GM21360 (cell line): Measurements from ENCODE around the gene FOXL3.
"Not testable (repeated sequence)": the region's sequence is repeated elsewhere in the genome, so short reads cannot be mapped to it uniquely, and the experiment has no call there.

ENCODE experiments used
- ATAC-seq: cut with Tn5 transposase; IDR thresholded peaks from one replicate; pipeline ENCODE4 v1.9.1; 2021; ENCODE audit warnings: mild to moderate bottlenecking, moderate library complexity; ENCODE audit not compliant: unreplicated experiment

The FOXL3 gene

DNA sequence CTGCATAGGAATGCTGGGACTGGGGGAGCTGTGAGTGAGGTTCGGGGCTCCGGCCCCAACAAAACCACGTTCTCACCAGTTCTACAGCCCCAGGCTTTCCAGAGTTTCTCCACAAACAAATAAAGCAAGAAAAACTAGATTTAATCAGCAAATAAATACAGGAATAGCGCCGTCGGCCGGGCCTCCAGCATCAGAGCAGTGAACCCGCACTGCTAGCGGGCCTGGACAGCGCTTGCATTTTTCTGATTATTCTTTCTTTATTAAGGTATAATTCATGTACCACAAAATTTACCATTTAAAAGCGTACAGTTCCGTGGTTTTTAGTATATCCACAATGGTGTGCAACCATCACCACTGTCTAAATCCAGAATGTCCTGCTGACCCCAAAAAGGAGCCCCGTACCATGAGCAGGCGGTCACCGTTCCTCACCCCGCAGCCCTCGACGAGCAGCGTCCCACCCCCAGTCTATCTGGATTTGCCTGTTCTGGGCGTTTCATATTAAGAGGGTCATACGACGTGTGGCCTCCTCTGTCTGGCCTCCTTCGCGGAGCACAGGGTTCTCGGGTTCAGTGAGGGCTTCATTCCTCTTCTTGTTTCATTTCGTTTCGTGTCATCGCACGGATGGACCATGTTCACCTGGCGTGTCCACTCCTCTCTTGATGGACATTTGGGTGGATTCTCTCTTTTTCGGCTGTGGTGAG lies 35.5 kb upstream of the FOXL3 start:
- ATAC-seq = no peak

DNA sequence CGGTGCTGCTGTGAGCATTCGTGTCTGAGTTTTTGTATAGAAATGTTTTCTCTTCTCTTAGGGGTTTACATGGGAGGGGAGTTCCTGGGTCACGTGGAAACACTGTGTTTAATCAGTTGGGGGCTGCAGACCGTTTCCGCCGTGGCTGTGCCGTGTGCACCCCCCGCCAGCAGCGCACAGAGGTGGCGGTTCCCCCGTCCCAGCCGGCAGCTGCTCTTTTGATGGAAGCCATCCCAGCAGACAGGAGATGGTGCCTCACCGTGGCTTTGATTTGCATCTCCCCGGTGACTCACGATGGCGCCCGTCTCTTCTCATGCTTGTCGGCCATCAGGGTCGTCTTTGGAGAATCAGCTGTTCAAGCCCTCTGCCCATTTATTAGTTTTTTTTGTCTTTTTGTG lies 34.9 kb upstream of the FOXL3 start:
- ATAC-seq = no peak

DNA sequence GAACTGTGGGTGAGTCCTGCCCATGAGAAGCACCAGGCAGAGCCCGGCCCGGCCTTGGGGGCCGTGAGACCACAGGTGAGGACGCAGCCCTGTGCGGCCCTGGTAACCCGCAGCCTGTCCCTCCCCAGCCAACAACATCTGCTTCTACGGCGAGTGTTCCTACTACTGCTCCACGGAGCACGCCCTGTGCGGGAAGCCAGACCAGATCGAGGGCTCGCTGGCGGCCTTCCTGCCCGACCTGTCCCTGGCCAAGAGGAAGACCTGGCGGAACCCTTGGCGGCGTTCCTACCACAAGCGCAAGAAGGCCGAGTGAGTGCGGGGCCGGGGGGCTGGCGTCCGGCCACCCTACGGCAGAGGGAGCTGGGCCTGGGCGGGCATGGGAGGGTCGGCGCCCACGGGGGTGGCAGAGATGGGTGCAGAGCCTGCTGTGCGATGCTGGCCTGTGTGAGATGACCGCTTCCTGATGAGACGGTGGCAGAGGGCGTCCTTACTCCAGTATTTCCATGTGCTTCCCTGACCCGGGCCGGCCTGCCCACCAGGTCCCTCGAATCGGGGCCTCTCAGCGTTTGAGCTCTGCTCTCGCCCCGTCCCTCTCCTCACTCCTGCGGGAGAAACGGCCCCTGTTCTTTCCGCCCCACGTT lies 34.1 kb upstream of the FOXL3 start:
- no peak for ATAC-seq

- ATAC-seq = no peak
These were observed 33.5 kb upstream of the FOXL3 start for GRCh38 chr7:256461-256940.

DNA sequence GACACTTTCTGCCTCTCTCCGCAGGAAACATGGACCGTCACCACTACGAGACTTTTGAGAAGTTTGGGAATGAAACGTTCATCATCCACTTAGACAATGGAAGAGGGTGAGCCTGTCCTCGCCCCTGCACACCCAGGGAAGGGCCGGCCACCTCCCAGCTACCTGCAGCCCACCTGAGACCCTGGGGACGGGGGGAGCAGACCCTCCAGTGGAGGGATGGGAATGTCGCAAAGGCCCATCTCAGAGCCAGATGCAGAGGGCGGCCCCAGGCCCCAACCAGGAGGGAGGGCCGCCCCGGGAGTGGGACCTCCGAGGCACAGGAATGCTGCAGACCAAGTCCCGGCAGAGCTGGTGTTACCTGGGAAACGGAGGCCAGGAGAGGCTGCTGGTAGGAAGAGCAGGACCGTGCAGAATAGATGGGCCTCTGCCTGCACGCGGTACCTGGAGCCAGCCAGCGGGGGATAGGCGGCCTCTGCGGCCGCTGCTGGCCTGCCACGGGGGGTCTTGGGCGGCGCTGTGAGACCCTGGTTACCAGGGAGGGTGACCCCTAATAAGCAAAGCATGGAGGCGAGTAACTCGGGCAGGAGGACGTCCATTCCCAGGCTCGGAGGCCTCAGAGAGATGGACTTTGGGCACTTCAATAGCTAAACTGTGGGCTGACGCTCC lies 32.9 kb upstream of the FOXL3 start:
- no peak for ATAC-seq

GRCh38 chr7:257647-257992 lies 32.4 kb upstream of the FOXL3 start:
- no peak for ATAC-seq

DNA sequence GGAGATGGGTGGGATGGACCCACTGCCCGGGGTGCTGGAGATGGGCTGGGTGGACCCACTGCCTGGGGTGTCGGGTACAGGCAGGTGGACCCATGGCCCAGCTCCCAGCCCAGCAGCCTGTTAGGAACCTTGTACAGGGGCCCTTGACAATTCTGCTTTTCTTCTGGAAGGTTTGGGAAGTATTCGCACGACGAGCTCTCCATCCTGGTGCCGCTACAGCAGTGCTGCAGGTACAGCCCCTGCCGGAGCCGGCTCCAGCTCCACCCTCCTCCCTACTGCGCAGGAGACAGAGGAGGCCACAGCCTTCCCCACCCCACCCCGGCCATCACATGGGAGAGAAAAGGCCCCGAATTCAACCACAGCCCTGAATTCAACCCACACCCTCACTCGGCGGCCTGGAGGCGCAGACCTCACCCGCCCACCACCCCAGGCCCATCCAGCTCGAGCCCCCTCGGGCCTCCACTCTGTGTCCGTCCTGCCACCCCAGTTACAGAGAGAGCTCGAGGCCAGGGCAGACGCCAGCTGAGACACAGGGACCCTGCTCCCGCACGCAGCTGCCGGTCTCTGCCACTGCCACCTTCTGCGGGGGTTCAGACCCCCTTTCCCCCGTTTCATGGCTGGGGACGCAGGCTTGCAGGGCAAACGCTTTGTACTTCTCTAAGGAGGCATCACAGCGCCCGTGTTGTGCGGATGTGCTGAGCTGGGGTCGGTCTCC lies 31.3 kb upstream of the FOXL3 start:
- ATAC-seq = no peak

DNA sequence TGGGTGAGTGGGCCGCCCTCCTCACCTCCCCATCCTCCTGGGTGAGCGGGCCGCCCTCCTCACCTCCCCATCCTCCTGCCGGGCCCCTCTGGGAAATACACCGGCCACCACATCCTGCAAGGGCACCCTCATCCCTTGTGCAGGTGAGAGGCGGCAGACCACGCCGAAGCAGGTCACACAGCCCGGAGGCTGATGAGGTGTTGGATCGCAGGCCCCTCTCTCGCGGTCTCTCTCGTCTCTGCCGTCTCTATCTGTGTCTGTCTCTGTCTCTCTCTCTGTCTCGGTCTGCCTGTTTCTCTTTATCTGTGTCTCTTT lies 30.8 kb upstream of the FOXL3 start:
- ATAC-seq = no peak

GRCh38 chr7:259751-260405 lies 30.1 kb upstream of the FOXL3 start:
- ATAC-seq = no peak

DNA sequence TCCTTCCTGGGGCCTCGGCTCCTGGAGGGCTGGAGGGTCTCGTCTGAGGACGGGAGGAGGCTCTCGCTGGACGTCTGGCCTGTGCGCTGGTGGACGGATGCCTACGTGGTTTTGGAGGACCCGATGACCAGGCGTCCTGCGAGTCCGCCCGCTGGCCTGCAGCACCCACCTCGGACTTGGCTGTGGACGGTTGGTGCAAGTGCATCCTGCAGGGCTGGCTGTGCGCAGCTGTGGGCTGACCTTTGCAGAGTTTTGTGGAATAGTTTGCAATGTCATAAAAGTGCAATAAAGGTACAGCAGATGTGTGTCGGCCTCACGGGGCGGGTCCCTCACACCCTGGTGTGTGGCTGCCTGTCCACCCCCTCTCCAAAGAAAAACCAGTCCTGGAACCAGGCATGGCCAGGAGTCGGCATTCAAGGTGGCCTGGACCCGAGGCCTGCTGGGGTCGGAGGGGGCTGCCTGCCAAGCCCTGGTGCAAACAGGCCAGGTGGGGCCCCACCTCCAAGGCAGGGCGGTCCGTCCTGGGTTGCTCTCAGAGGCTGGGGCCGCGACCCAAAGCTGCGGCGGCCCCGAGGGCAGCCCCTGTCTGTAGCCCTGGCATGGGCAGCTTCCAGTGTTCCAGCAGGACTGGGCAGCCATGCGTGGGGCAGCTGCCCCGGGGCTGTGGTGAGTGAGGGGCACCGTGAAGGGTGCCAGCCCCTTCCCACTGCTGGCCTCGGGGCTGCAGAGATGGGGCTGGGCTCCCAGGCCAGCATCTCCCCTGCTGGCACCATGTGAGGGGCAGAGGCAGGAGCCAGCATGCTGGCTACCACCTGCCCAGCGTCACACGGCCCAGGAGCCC lies 29.3 kb upstream of the FOXL3 start:
- no peak for ATAC-seq

DNA sequence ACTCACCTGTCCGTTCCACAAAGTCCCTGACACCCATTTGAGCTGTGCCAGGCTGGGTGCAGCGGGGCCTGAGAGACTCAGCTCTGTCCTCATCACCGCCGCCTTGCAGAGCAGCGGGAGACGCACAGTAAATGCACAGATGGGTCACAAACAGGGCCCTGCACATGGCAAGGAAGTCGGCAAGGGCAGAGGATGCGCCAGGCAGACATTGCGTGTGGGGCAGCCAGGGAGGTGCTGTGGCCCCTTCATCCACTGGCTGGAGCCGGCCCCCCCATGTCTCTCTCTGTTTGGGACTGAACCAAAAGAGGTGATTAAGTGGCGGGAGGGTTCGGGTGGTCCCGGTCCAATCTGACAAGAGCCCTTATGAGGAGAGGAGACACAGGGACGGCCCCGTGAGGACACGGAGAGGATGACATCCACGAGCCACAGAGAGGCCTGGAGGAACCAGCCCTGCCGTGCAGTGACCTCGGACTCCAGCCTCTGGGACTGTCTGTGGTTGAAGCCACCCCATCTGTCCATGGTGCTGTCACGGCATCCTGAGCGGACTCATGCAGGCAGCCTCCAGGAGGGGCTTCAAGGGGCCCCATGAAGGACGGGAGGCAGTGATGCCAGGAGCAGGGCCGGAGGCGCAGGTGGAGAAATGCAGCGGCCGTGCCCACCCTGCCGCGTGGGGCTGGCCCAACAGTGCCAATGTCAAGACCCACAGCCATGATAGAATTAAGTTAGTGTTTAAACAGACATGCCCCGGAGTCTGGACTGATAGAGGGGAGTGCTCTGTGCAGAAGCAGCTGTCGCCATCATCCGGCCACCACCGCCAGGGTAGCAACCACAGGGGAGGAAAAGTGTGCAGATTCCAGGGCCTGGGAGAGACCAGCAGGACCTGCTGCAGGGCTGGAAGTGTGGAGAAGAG lies 28.4 kb upstream of the FOXL3 start:
- ATAC-seq = no peak

DNA sequence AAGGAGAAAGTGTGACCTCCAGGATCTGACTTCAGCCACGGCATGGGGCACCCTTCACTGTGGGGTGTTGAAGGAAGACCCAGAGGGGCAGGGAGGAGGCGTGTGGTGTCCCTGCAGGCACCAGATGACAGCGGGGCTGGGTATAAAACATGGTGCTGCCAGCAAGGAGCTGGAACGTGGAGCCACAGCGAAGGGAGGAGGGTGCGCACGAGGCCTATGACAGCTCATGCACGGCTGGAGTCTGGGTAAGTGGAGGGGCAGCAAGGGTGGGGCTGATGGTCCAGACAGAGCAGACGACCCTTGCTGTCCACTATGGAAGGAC lies 27.8 kb upstream of the FOXL3 start:
- no peak for ATAC-seq

GRCh38 chr7:262631-263311 lies 27.2 kb upstream of the FOXL3 start:
- not testable (repeated sequence) for ATAC-seq

- ATAC-seq = not testable (repeated sequence)
These were observed 26.3 kb upstream of the FOXL3 start for GRCh38 chr7:263483-264351.

- ATAC-seq = no peak
These were observed 25.3 kb upstream of the FOXL3 start for GRCh38 chr7:264541-265191.

- no peak for ATAC-seq
These were observed 24.6 kb upstream of the FOXL3 start for GRCh38 chr7:265192-265997.
